Brain microvascular endothelial cell (primary cell): ENCODE data around the gene SGIP1.
A peak's percentile ranks its signal among the peaks of the same experiment; 100 is the strongest.

Experiments used
- DNase-seq: peaks from one replicate; pipeline ENCODE4 v3.0.0-alpha.2; 2020
- H3K27ac ChIP-seq: fragments of 250-450 bp; sonication (Bioruptor Pico); 2 replicates; pipeline ENCODE4 v1.5.1; 2020; ENCODE audit warnings: mild to moderate bottlenecking, moderate library complexity
- H3K27me3 ChIP-seq: fragments of 250-450 bp; sonication (Bioruptor Pico); replicated peaks from 2 replicates; pipeline ENCODE4 v1.5.1; 2020; ENCODE audit warnings: mild to moderate bottlenecking
- H3K36me3 ChIP-seq: fragments of 250-450 bp; sonication (Bioruptor Pico); replicated peaks from 2 replicates; pipeline ENCODE4 v1.5.1; 2020; ENCODE audit warnings: mild to moderate bottlenecking
- H3K4me3 ChIP-seq: 2 replicates; pipeline ENCODE4 v1.5.1; 2011; ENCODE audit warnings: low read depth, mild to moderate bottlenecking, control low read depth, low read length, moderate library complexity
- CTCF ChIP-seq: IDR thresholded peaks from 2 replicates; pipeline ENCODE4 v1.5.1; 2011; ENCODE audit warnings: low read depth, mild to moderate bottlenecking, moderate library complexity, low read length, control low read depth, inconsistent platforms; ENCODE audit errors: missing control alignments
- in situ Hi-C: cut with HindIII; loops from 2 replicates; pipeline ENCODE4 v1.10.0; 2017; ENCODE audit warnings: low sequenced_read_pairs, low pct_ligation_motif_present

Gene SGIP1

GRCh38 chr1:66559517-66559916 lies 25.6 kb downstream of the SGIP1 start:
- Histone ChIP-seq H3K36me3 (peaks cover 3% of the 10 kb centered on the region), H3K27ac (no peak overlapping the region), H3K27me3 (no peaks in the 10 kb centered on the region), H3K4me3 (no peak overlapping the region)
- no peak for TF ChIP-seq CTCF
- in situ Hi-C loops, result no loop called here
- DNase-seq, result no peak

- no peak for DNase-seq
- in situ Hi-C loops, result no loop called here
- Histone ChIP-seq H3K27ac (peak overlapping the region; percentile 96), H3K36me3 (no peaks in the 10 kb centered on the region), H3K27me3 (no peaks in the 10 kb centered on the region), H3K4me3 (no peak overlapping the region)
- TF ChIP-seq CTCF, result no peak
Observed at GRCh38 chr1:66562561-66562960, 28.6 kb downstream of the SGIP1 start.

GRCh38 chr1:66563094-66563800 lies 29.3 kb downstream of the SGIP1 start:
- in situ Hi-C loops, result no loop called here
- Histone ChIP-seq H3K4me3 (peak overlapping the region; percentile 32), H3K36me3 (no peaks in the 10 kb centered on the region), H3K27ac (peak overlapping the region; percentile 96), H3K27me3 (no peaks in the 10 kb centered on the region)
- no peak for TF ChIP-seq CTCF
- peak; percentile 91 for DNase-seq

- TF ChIP-seq CTCF, result no peak
- H3K27ac ChIP-seq, result peak overlapping the region; percentile 96
- no peaks in the 10 kb centered on the region for H3K36me3 ChIP-seq
- H3K4me3 ChIP-seq, result no peak overlapping the region
- peak; percentile 98 for DNase-seq
- no peaks in the 10 kb centered on the region for H3K27me3 ChIP-seq
- in situ Hi-C loops, result no loop called here
Observed at GRCh38 chr1:66563941-66564630, 30.1 kb downstream of the SGIP1 start.

- no peak overlapping the region for H3K4me3 ChIP-seq
- no peak for DNase-seq
- H3K27ac ChIP-seq, result no peak overlapping the region
- no peak for TF ChIP-seq CTCF
- no peaks in the 10 kb centered on the region for H3K36me3 ChIP-seq
- in situ Hi-C loops, result no loop called here
- no peaks in the 10 kb centered on the region for H3K27me3 ChIP-seq
Observed at GRCh38 chr1:66570196-66570595, 36.2 kb downstream of the SGIP1 start.
